ENCODE measurements around the gene PDGFB.
A peak's percentile ranks its signal among the peaks of the same experiment; 100 is the strongest.

The PDGFB gene

GRCh38 chr22:39182478-39183030, 62.2 kb downstream of the PDGFB start:
- Histone ChIP-seq H3K9me3 (ENCODE audit: control insufficient read depth, insufficient read depth, low read length) (no peaks in the 10 kb centered on the region), H3K36me3 (ENCODE audit: control insufficient read depth, insufficient read depth, low read length) (no peaks in the 10 kb centered on the region), H3K4me1 (ENCODE audit: control insufficient read depth, insufficient read depth, low read length) (peaks cover 6% of the 10 kb centered on the region; the same call in 1 of the 2 replicates), H3K4me3 (ENCODE audit: low read depth, low read length) (no peak overlapping the region), H3K9ac (ENCODE audit: low read depth, low read length) (no peak overlapping the region), H3K27me3 (ENCODE audit: control insufficient read depth, insufficient read depth, low read length) (no peaks in the 10 kb centered on the region), H3K27ac (ENCODE audit: low read depth, low read length) (no peak overlapping the region)

- peaks cover 11% of the 10 kb centered on the region; the same call in 1 of the 2 replicates for H3K4me1 ChIP-seq (ENCODE audit: control insufficient read depth, insufficient read depth, low read length)
- H3K27ac ChIP-seq (ENCODE audit: low read depth, low read length): no peak overlapping the region
- no peak overlapping the region for H3K9ac ChIP-seq (ENCODE audit: low read depth, low read length)
- H3K9me3 ChIP-seq (ENCODE audit: control insufficient read depth, insufficient read depth, low read length): no peaks in the 10 kb centered on the region
- H3K27me3 ChIP-seq (ENCODE audit: control insufficient read depth, insufficient read depth, low read length): no peaks in the 10 kb centered on the region
- H3K36me3 ChIP-seq (ENCODE audit: control insufficient read depth, insufficient read depth, low read length): no peaks in the 10 kb centered on the region
- H3K4me3 ChIP-seq (ENCODE audit: low read depth, low read length): no peak overlapping the region
Observed at GRCh38 chr22:39181778-39182177, 63.0 kb downstream of the PDGFB start.

GRCh38 chr22:39181356-39181755, 63.4 kb downstream of the PDGFB start:
- H3K4me1 ChIP-seq (ENCODE audit: control insufficient read depth, insufficient read depth, low read length): peaks cover 15% of the 10 kb centered on the region
- no peak overlapping the region for H3K27ac ChIP-seq (ENCODE audit: low read depth, low read length)
- H3K36me3 ChIP-seq (ENCODE audit: control insufficient read depth, insufficient read depth, low read length): no peaks in the 10 kb centered on the region

GRCh38 chr22:39179841-39180335, 64.9 kb downstream of the PDGFB start:
- H3K4me3 ChIP-seq (ENCODE audit: low read depth, low read length): no peak overlapping the region
- H3K27me3 ChIP-seq (ENCODE audit: control insufficient read depth, insufficient read depth, low read length): no peaks in the 10 kb centered on the region
- peaks cover 30% of the 10 kb centered on the region for H3K4me1 ChIP-seq (ENCODE audit: control insufficient read depth, insufficient read depth, low read length)
- no peaks in the 10 kb centered on the region for H3K36me3 ChIP-seq (ENCODE audit: control insufficient read depth, insufficient read depth, low read length)
- H3K27ac ChIP-seq (ENCODE audit: low read depth, low read length): no peak overlapping the region
- no peak overlapping the region for H3K9ac ChIP-seq (ENCODE audit: low read depth, low read length)
- no peaks in the 10 kb centered on the region for H3K9me3 ChIP-seq (ENCODE audit: control insufficient read depth, insufficient read depth, low read length)

More at GRCh38 chr22:39181356-39181755, 63.4 kb downstream of the PDGFB start:
- Histone ChIP-seq H3K9ac (ENCODE audit: low read depth, low read length) (no peak overlapping the region), H3K4me3 (ENCODE audit: low read depth, low read length) (no peak overlapping the region), H3K9me3 (ENCODE audit: control insufficient read depth, insufficient read depth, low read length) (no peaks in the 10 kb centered on the region), H3K27me3 (ENCODE audit: control insufficient read depth, insufficient read depth, low read length) (no peaks in the 10 kb centered on the region)

GRCh38 chr22:39179401-39179827, 65.4 kb downstream of the PDGFB start:
- H3K9ac ChIP-seq (ENCODE audit: low read depth, low read length): no peak overlapping the region
- no peaks in the 10 kb centered on the region for H3K27me3 ChIP-seq (ENCODE audit: control insufficient read depth, insufficient read depth, low read length)
- no peak overlapping the region for H3K4me3 ChIP-seq (ENCODE audit: low read depth, low read length)
- peaks cover 31% of the 10 kb centered on the region for H3K4me1 ChIP-seq (ENCODE audit: control insufficient read depth, insufficient read depth, low read length)
- H3K9me3 ChIP-seq (ENCODE audit: control insufficient read depth, insufficient read depth, low read length): no peaks in the 10 kb centered on the region
- no peaks in the 10 kb centered on the region for H3K36me3 ChIP-seq (ENCODE audit: control insufficient read depth, insufficient read depth, low read length)
- H3K27ac ChIP-seq (ENCODE audit: low read depth, low read length): no peak overlapping the region

GRCh38 chr22:39178206-39179111, 66.3 kb downstream of the PDGFB start:
- Histone ChIP-seq H3K9ac (ENCODE audit: low read depth, low read length) (no peak overlapping the region), H3K4me1 (ENCODE audit: control insufficient read depth, insufficient read depth, low read length) (peaks cover 41% of the 10 kb centered on the region), H3K27ac (ENCODE audit: low read depth, low read length) (no peak overlapping the region), H3K9me3 (ENCODE audit: control insufficient read depth, insufficient read depth, low read length) (no peaks in the 10 kb centered on the region), H3K27me3 (ENCODE audit: control insufficient read depth, insufficient read depth, low read length) (no peaks in the 10 kb centered on the region), H3K4me3 (ENCODE audit: low read depth, low read length) (no peak overlapping the region), H3K36me3 (ENCODE audit: control insufficient read depth, insufficient read depth, low read length) (no peaks in the 10 kb centered on the region)

GRCh38 chr22:39177791-39178190, 67.0 kb downstream of the PDGFB start:
- H3K4me3 ChIP-seq (ENCODE audit: low read depth, low read length): no peak overlapping the region
- H3K9ac ChIP-seq (ENCODE audit: low read depth, low read length): no peak overlapping the region
- H3K9me3 ChIP-seq (ENCODE audit: control insufficient read depth, insufficient read depth, low read length): no peaks in the 10 kb centered on the region
- H3K27me3 ChIP-seq (ENCODE audit: control insufficient read depth, insufficient read depth, low read length): no peaks in the 10 kb centered on the region
- H3K4me1 ChIP-seq (ENCODE audit: control insufficient read depth, insufficient read depth, low read length): peaks cover 41% of the 10 kb centered on the region
- H3K36me3 ChIP-seq (ENCODE audit: control insufficient read depth, insufficient read depth, low read length): no peaks in the 10 kb centered on the region
- no peak overlapping the region for H3K27ac ChIP-seq (ENCODE audit: low read depth, low read length)

GRCh38 chr22:39177456-39177775, 67.4 kb downstream of the PDGFB start:
- Histone ChIP-seq H3K9me3 (ENCODE audit: control insufficient read depth, insufficient read depth, low read length) (no peaks in the 10 kb centered on the region), H3K27me3 (ENCODE audit: control insufficient read depth, insufficient read depth, low read length) (no peaks in the 10 kb centered on the region), H3K9ac (ENCODE audit: low read depth, low read length) (no peak overlapping the region), H3K36me3 (ENCODE audit: control insufficient read depth, insufficient read depth, low read length) (no peaks in the 10 kb centered on the region), H3K4me3 (ENCODE audit: low read depth, low read length) (no peak overlapping the region), H3K27ac (ENCODE audit: low read depth, low read length) (peak overlapping the region; percentile 94), H3K4me1 (ENCODE audit: control insufficient read depth, insufficient read depth, low read length) (peaks cover 41% of the 10 kb centered on the region)

- Histone ChIP-seq H3K9me3 (ENCODE audit: control insufficient read depth, insufficient read depth, low read length) (no peaks in the 10 kb centered on the region), H3K4me1 (ENCODE audit: control insufficient read depth, insufficient read depth, low read length) (peaks cover 45% of the 10 kb centered on the region), H3K9ac (ENCODE audit: low read depth, low read length) (peak overlapping the region; percentile 50), H3K27ac (ENCODE audit: low read depth, low read length) (peak overlapping the region; percentile 94), H3K27me3 (ENCODE audit: control insufficient read depth, insufficient read depth, low read length) (no peaks in the 10 kb centered on the region), H3K4me3 (ENCODE audit: low read depth, low read length) (no peak overlapping the region), H3K36me3 (ENCODE audit: control insufficient read depth, insufficient read depth, low read length) (no peaks in the 10 kb centered on the region)
Observed at GRCh38 chr22:39176714-39177455, 67.9 kb downstream of the PDGFB start.

- Histone ChIP-seq H3K4me1 (ENCODE audit: control insufficient read depth, insufficient read depth, low read length) (peaks cover 50% of the 10 kb centered on the region), H3K36me3 (ENCODE audit: control insufficient read depth, insufficient read depth, low read length) (no peaks in the 10 kb centered on the region), H3K27me3 (ENCODE audit: control insufficient read depth, insufficient read depth, low read length) (no peaks in the 10 kb centered on the region), H3K27ac (ENCODE audit: low read depth, low read length) (peak overlapping the region; percentile 94), H3K9me3 (ENCODE audit: control insufficient read depth, insufficient read depth, low read length) (no peaks in the 10 kb centered on the region), H3K9ac (ENCODE audit: low read depth, low read length) (peak overlapping the region; percentile 64), H3K4me3 (ENCODE audit: low read depth, low read length) (no peak overlapping the region)
Observed at GRCh38 chr22:39176143-39176713, 68.6 kb downstream of the PDGFB start.

Data from HUES48 (cell line).